Measurements from ENCODE around the gene SERINC1. TPM values are rescaled to one million over a fixed set of nuclear protein-coding genes. Genes with fewer than 3 reads are reported as not detected.

The SERINC1 gene
- total and polyA plus RNA-seq, 12 donors, result 44.8 to 206 (median 169) TPM

- no peak overlapping the region for H3K4me3 ChIP-seq
- TF ChIP-seq CTCF (IDR thresholded peaks at IDR 0.05), result no peak
- H3K27ac ChIP-seq, result no peak overlapping the region
- no peak for ATAC-seq
- peaks cover 0 to 47% (median 11%) of the 10 kb centered on the region in 9 donors for H3K4me1 ChIP-seq
- no peak for DNase-seq
- no peaks in the 10 kb centered on the region for H3K27me3 ChIP-seq
- WGBS, 2 donors, result 89 to 91% methylated on average over 1 of the region's 1 CpG
- intact Hi-C loops (cut with DNase I), result no loop called here
- peaks cover 0 to 12% (median 0%) of the 10 kb centered on the region in 9 donors for H3K36me3 ChIP-seq
- H3K9me3 ChIP-seq, result no peaks in the 10 kb centered on the region
Observed at GRCh38 chr6:122408240-122408639, 63.4 kb downstream of the SERINC1 start.

- Histone ChIP-seq H3K4me3 (no peak overlapping the region), H3K27me3 (no peaks in the 10 kb centered on the region), H3K9me3 (no peaks in the 10 kb centered on the region), H3K27ac (no peak overlapping the region), H3K4me1 (peaks cover 0 to 47% (median 12%) of the 10 kb centered on the region in 9 donors), H3K36me3 (peaks cover 0 to 7% (median 0%) of the 10 kb centered on the region in 9 donors)
- DNase-seq (no peak), ATAC-seq (no peak)
- 41 to 51% methylated on average over 4 of the region's 4 CpGs for WGBS, 2 donors
- no peak for TF ChIP-seq CTCF (IDR thresholded peaks at IDR 0.05)
- intact Hi-C loops (cut with DNase I), result no loop called here
Observed at GRCh38 chr6:122407712-122408111, 63.9 kb downstream of the SERINC1 start.

- Histone ChIP-seq H3K36me3 (no peaks in the 10 kb centered on the region), H3K27me3 (no peaks in the 10 kb centered on the region), H3K9me3 (no peaks in the 10 kb centered on the region), H3K4me3 (no peak overlapping the region), H3K4me1 (peaks cover 0 to 57% (median 15%) of the 10 kb centered on the region in 9 donors), H3K27ac (no peak overlapping the region)
- intact Hi-C loops (cut with DNase I), result no loop called here
- ATAC-seq, result no peak
- no peak for DNase-seq
- 88 to 94% methylated on average over 1 of the region's 1 CpG for WGBS, 2 donors
- TF ChIP-seq CTCF (IDR thresholded peaks at IDR 0.05), result no peak
Observed at GRCh38 chr6:122406187-122406586, 65.4 kb downstream of the SERINC1 start.

GRCh38 chr6:122405417-122405816 lies 66.2 kb downstream of the SERINC1 start:
- no peak for DNase-seq
- H3K27ac ChIP-seq, result no peak overlapping the region
- H3K27me3 ChIP-seq, result no peaks in the 10 kb centered on the region
- TF ChIP-seq CTCF (IDR thresholded peaks at IDR 0.05), result no peak
- no peaks in the 10 kb centered on the region for H3K36me3 ChIP-seq
- H3K4me3 ChIP-seq, result no peak overlapping the region
- no peaks in the 10 kb centered on the region for H3K9me3 ChIP-seq
- intact Hi-C loops (cut with DNase I), result no loop called here
- ATAC-seq, result no peak
- WGBS, 2 donors, result 92 to 94% methylated on average over 1 of the region's 1 CpG
- H3K4me1 ChIP-seq, result peaks cover 0 to 64% (median 23%) of the 10 kb centered on the region in 9 donors
